HG03457 (cell line): ENCODE data around the gene APIP.

Experiments
- ATAC-seq: cut with Tn5 transposase; IDR thresholded peaks from one replicate; pipeline ENCODE4 v1.9.1; 2021; ENCODE audit warnings: moderate number of reproducible peaks; ENCODE audit not compliant: unreplicated experiment

The APIP gene

GRCh38 chr11:34844463-34845112 lies 71.6 kb downstream of the APIP start:
- no peak for ATAC-seq

DNA sequence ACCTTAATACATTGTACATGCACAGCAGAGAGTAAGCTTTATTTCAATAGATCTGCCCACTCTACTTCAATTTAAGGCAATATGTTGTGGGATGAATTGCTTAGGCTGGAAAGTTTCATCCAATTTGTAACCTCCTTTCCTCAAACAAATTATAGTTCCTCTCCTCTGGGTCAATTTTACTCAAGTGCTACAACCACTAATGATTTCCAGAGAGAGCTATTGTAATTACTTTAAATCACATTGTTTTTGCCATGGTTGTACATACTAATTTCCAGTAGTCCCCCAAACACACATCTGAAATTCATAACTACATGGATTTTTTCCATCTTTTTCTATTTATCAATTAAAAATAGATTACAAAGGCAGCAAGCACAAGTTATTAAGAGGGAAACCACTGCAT lies 72.9 kb downstream of the APIP start:
- ATAC-seq = no peak

GRCh38 chr11:34840736-34841386 lies 75.3 kb downstream of the APIP start:
- peak; percentile 63 for ATAC-seq

DNA sequence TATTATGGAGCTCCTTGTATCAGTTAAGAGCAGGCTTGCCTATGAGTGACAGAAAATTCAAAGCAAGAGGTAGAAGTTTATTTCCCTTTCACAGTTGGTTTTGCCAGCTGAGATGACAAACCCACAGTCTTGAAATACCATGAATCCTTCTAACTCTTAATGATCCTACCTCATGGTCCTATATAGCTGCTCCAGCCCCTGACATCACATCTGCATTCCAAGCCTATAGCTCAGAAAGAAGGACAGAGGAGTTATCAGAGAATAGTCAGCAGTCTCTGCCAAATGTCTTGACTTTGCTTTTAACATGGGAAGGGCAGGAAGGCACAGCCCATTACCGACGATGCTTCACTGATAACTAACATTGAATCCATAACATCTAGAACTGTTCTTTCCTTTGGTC lies 76.2 kb downstream of the APIP start:
- no peak for ATAC-seq

- no peak for ATAC-seq
These were observed 79.0 kb downstream of the APIP start for GRCh38 chr11:34836958-34837856.

DNA sequence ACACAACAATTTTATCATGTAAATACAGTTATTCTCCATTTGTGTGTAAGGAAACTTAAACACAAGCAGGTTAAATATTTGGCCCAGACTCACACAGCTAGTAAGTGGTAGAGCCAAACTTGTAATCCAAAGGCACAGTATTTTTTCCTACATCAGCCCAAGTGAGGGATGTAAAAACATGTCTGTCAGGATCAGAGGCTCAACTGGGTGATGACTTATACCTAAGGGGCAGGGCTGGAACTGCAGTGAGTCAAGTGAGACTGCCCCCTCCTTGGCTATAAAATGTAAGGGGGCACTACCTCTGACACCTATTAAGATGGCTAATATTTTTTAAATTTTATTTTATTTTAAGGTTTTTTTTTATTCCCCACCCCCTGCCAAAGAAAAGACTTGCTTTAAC lies 82.6 kb downstream of the APIP start:
- no peak for ATAC-seq
